ENCODE data around the gene ZKSCAN7. TPM values are rescaled to one million over a fixed set of nuclear protein-coding genes. Genes with fewer than 3 reads are reported as not detected.

ZKSCAN7 gene
- total and polyA plus RNA-seq, 2 of the 8 experiments (the other 6 are each of a cell fraction or from before 2014, with no cell fraction given), result 5.5 to 8.5 TPM

GRCh38 chr3:44584646-44585501, 29.9 kb downstream of the ZKSCAN7 start, which contains the start of gene ZNF660 (continued):
- peak; percentile 48 for TF ChIP-seq MAX (IDR thresholded peaks at IDR 0.05)
- TF ChIP-seq ZNF274 (IDR thresholded peaks at IDR 0.05; ENCODE audit: borderline replicate concordance, extremely low read depth, low read length), result no peak
- peak; percentile 89 for TF ChIP-seq TAF7 (optimal IDR thresholded peaks at IDR 0.05; ENCODE audit: borderline replicate concordance, low read depth, low read length)
- no peak for TF ChIP-seq EGR1 (IDR thresholded peaks at IDR 0.05; ENCODE audit: borderline replicate concordance, low read depth, low read length)
- TF ChIP-seq E2F6 (IDR thresholded peaks at IDR 0.05), result peak; percentile 11; the same call in 1 of the 2 replicates
- peak; percentile 74 for TF ChIP-seq ASH2L (IDR thresholded peaks at IDR 0.05; ENCODE audit: low read length)
- TF ChIP-seq ATF2 (IDR thresholded peaks at IDR 0.05; ENCODE audit: low read length), result no peak
- no peak for TF ChIP-seq GTF2F1 (IDR thresholded peaks at IDR 0.05; ENCODE audit: borderline replicate concordance, low read depth, low read length)
- TF ChIP-seq CHD2 (IDR thresholded peaks at IDR 0.05; ENCODE audit: low read length), result no peak
- TF ChIP-seq EZH2 (IDR thresholded peaks at IDR 0.05; ENCODE audit: low read depth, low read length, severe bottlenecking), result no peak
- TF ChIP-seq CBX8 (IDR thresholded peaks at IDR 0.05; ENCODE audit: borderline replicate concordance, low read depth, low read length), result no peak
- TF ChIP-seq SIN3A (conservative IDR thresholded peaks at IDR 0.05 in 1 of 2, IDR thresholded peaks at IDR 0.05 in 1 of 2; ENCODE audit: low read depth in 1 of 2, low read length in 2 of 2), result peak; percentile 40 to 72; a peak in 1 of 4 replicates
- no peak for TF ChIP-seq YY1 (IDR thresholded peaks at IDR 0.05; ENCODE audit: low read depth, low read length)
- TF ChIP-seq CTBP2 (IDR thresholded peaks at IDR 0.05; ENCODE audit: borderline replicate concordance, insufficient read depth, insufficient read length, low read length), result no peak
- TF ChIP-seq TBP (IDR thresholded peaks at IDR 0.05; ENCODE audit: low read depth, low read length), result peak; percentile 89
- 0 out of 2 replicates have a peak, but pooled peaks have one; percentile 13 for TF ChIP-seq JUND (IDR thresholded peaks at IDR 0.05; ENCODE audit: low read length)
- no peak for TF ChIP-seq TEAD4 (IDR thresholded peaks at IDR 0.05; ENCODE audit: low read depth, low read length)
- TF ChIP-seq ATF3 (IDR thresholded peaks at IDR 0.05; ENCODE audit: insufficient read depth, low read depth, low read length), result no peak
- TF ChIP-seq KDM5A (IDR thresholded peaks at IDR 0.05; ENCODE audit: low read length), result no peak; the same call in 1 of the 2 replicates
- TF ChIP-seq JUN (IDR thresholded peaks at IDR 0.05; ENCODE audit: low read depth, low read length), result no peak
